Panc1 (cell line): ENCODE results near the gene KAZN. TPM values are rescaled to one million over a fixed set of nuclear protein-coding genes. Genes with fewer than 3 reads are reported as not detected.

Experiments used
- ATAC-seq: fragments of 200-7000 bp; cut with Tn5 transposase; 2 replicates; pipeline ENCODE4 v1.9.1; 2020; ENCODE audit warnings: mild to moderate bottlenecking, moderate library complexity
- BruUV-seq: library from RNA; stranded (reverse); fragments of 400-500 nt; replicated peaks from 2 replicates; lab custom pipeline; 2021; lab: Mats Ljungman, UMichigan
- CTCF ChIA-PET: fragments of 300-600 bp; sonication (Branson Sonifier 250); formaldehyde crosslinking; loops from one replicate; lab custom pipeline; 2022; ENCODE audit warnings: antibody characterized with exemption; lab: Charles Lee
- POLR2A ChIA-PET: fragments of 300-600 bp; sonication (Branson Sonifier 250); formaldehyde crosslinking; loops from one replicate; lab custom pipeline; 2022; ENCODE audit warnings: antibody characterized with exemption; lab: Charles Lee
- DNase-seq: peaks from one replicate; pipeline ENCODE4 v3.0.0-alpha.2; 2010; ENCODE audit warnings: low read depth, low spot score
- H3K27ac ChIP-seq: 2 replicates; pipeline ENCODE4 v1.5.1; 2011; ENCODE audit warnings: mild to moderate bottlenecking, low read length, inconsistent platforms
- H3K27me3 ChIP-seq: fragments of 200-500 bp; sonication (Bioruptor generic); 2 replicates; pipeline ENCODE4 v1.6.0; 2014; ENCODE audit warnings: low read length, inconsistent platforms; ENCODE audit not compliant: control insufficient read depth, insufficient read depth
- H3K36me3 ChIP-seq: fragments of 200-500 bp; sonication (Bioruptor generic); 2 replicates; pipeline ENCODE4 v1.5.1; 2014; ENCODE audit warnings: inconsistent platforms, mild to moderate bottlenecking, low read length, moderate library complexity; ENCODE audit not compliant: control insufficient read depth, insufficient read depth
- H3K4me1 ChIP-seq: 2 replicates; pipeline ENCODE4 v1.5.1; 2011; ENCODE audit warnings: inconsistent platforms, mild to moderate bottlenecking, low read length, moderate library complexity; ENCODE audit not compliant: control insufficient read depth, insufficient read depth
- H3K4me3 ChIP-seq, 2 experiments: 2 replicates each; pipeline ENCODE4 v1.5.1; 2011 to 2012; ENCODE audit warnings: low read depth in 2 of 2, low read length in 2 of 2, mild to moderate bottlenecking in 2 of 2, inconsistent platforms in 1 of 2, moderate library complexity in 1 of 2
- H3K9me3 ChIP-seq: fragments of 200-500 bp; sonication (Bioruptor generic); 2 replicates; pipeline ENCODE4 v1.5.1; 2014; ENCODE audit warnings: low read depth, mild to moderate bottlenecking, inconsistent platforms, low read length, moderate library complexity; ENCODE audit not compliant: control insufficient read depth, insufficient read depth
- POLR2AphosphoS5 ChIP-seq: IDR thresholded peaks from 2 replicates; pipeline ENCODE4 v1.6.1; 2012; ENCODE audit warnings: mild to moderate bottlenecking, low read depth, low read length, moderate library complexity
- SIN3A ChIP-seq: IDR thresholded peaks from 2 replicates; pipeline ENCODE4 v1.6.1; 2012; ENCODE audit warnings: low read depth, mild to moderate bottlenecking, low read length, moderate library complexity, borderline replicate concordance; ENCODE audit not compliant: insufficient read depth
- TCF7L2 ChIP-seq: IDR thresholded peaks from 2 replicates; pipeline ENCODE4 v1.6.1; 2011; ENCODE audit warnings: mild to moderate bottlenecking, low read depth, low read length, inconsistent platforms
- in situ Hi-C: cut with HindIII; loops from 2 replicates; pipeline ENCODE4 v1.10.0; 2016; ENCODE audit warnings: low sequenced_read_pairs, low pct_unique_long_range_greater_than_20kb
- intact Hi-C: fragments of 100-400 bp; cut with micrococcal nuclease; formaldehyde crosslinking; loops from one replicate; pipeline ENCODE4 v1.10.0; 2022; ENCODE audit not compliant: unreplicated experiment
- total RNA-seq: library from RNA; stranded (reverse); gene quantifications from one replicate; pipeline ENCODE4 v1.2.1, GENCODE V29; 2021; ENCODE audit not compliant: unreplicated experiment
- TF ChIP-seq, protein P1 (sequence below), 2 experiments: IDR thresholded peaks; 2 replicates each; pipeline ENCODE4 v1.6.1; 2011 to 2012; ENCODE audit warnings: low read depth in 2 of 2, control low read depth in 1 of 2, low read length in 1 of 2, mild to moderate bottlenecking in 1 of 2, moderate library complexity in 1 of 2; ENCODE audit not compliant: insufficient read depth in 1 of 2
- TF ChIP-seq, protein P2 (sequence below): fragments of 450-650 bp; IDR thresholded peaks from 2 replicates; pipeline ENCODE4 v1.5.1; 2017; ENCODE audit warnings: mild to moderate bottlenecking

The KAZN gene
- total RNA-seq, 1 experiment from 2014 or later = 6.6 TPM

- ATAC-seq = peak; percentile 75; the same call in 1 of the 2 replicates
- TF ChIP-seq SIN3A (no peak), POLR2AphosphoS5 (no peak), TCF7L2 (no peak)
- TF ChIP-seq, protein P1, sequence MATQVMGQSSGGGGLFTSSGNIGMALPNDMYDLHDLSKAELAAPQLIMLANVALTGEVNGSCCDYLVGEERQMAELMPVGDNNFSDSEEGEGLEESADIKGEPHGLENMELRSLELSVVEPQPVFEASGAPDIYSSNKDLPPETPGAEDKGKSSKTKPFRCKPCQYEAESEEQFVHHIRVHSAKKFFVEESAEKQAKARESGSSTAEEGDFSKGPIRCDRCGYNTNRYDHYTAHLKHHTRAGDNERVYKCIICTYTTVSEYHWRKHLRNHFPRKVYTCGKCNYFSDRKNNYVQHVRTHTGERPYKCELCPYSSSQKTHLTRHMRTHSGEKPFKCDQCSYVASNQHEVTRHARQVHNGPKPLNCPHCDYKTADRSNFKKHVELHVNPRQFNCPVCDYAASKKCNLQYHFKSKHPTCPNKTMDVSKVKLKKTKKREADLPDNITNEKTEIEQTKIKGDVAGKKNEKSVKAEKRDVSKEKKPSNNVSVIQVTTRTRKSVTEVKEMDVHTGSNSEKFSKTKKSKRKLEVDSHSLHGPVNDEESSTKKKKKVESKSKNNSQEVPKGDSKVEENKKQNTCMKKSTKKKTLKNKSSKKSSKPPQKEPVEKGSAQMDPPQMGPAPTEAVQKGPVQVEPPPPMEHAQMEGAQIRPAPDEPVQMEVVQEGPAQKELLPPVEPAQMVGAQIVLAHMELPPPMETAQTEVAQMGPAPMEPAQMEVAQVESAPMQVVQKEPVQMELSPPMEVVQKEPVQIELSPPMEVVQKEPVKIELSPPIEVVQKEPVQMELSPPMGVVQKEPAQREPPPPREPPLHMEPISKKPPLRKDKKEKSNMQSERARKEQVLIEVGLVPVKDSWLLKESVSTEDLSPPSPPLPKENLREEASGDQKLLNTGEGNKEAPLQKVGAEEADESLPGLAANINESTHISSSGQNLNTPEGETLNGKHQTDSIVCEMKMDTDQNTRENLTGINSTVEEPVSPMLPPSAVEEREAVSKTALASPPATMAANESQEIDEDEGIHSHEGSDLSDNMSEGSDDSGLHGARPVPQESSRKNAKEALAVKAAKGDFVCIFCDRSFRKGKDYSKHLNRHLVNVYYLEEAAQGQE (IDR thresholded peaks at IDR 0.05; ENCODE audit: insufficient read depth in 1 of 2, low read depth in 2 of 2, low read length in 1 of 2) = no peak
- TF ChIP-seq, protein P2, sequence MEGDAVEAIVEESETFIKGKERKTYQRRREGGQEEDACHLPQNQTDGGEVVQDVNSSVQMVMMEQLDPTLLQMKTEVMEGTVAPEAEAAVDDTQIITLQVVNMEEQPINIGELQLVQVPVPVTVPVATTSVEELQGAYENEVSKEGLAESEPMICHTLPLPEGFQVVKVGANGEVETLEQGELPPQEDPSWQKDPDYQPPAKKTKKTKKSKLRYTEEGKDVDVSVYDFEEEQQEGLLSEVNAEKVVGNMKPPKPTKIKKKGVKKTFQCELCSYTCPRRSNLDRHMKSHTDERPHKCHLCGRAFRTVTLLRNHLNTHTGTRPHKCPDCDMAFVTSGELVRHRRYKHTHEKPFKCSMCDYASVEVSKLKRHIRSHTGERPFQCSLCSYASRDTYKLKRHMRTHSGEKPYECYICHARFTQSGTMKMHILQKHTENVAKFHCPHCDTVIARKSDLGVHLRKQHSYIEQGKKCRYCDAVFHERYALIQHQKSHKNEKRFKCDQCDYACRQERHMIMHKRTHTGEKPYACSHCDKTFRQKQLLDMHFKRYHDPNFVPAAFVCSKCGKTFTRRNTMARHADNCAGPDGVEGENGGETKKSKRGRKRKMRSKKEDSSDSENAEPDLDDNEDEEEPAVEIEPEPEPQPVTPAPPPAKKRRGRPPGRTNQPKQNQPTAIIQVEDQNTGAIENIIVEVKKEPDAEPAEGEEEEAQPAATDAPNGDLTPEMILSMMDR = no peak
- peak; percentile 18 for DNase-seq
- Histone ChIP-seq H3K9me3 (peaks cover 5% of the 10 kb centered on the region; the same call in 1 of the 2 replicates), H3K4me1 (no peaks in the 10 kb centered on the region; the same call in 1 of the 2 replicates), H3K27me3 (no peaks in the 10 kb centered on the region), H3K27ac (no peak overlapping the region), H3K36me3 (no peaks in the 10 kb centered on the region), H3K4me3 (no peak overlapping the region)
- intact Hi-C loops = no loop called here
- in situ Hi-C loops = no loop called here
- BruUV-seq = no TSS peak
- POLR2A ChIA-PET = no interaction called here
- CTCF ChIA-PET = no interaction called here
Observed at GRCh38 chr1:14970115-14970798, 371.8 kb downstream of the KAZN start.

DNA sequence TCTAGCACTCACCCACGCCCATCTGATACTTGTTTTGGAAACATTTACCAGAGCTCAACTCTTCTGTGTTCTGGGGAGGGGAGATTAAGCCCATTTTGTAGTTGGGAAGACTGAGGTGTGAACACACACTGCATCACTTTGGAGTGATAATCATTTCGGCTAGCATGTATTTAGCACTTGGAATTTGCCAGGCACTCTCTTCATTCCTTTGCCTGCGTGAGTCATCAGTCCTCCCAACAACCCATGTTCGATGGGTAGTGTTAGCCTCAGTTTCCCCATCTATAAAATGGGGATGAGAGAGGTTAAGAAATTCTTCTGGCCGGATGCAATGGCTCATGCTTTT, 372.3 kb downstream of the KAZN start:
- in situ Hi-C loops = no loop called here
- Histone ChIP-seq H3K36me3 (no peaks in the 10 kb centered on the region), H3K4me3 (no peak overlapping the region), H3K27ac (no peak overlapping the region), H3K27me3 (no peaks in the 10 kb centered on the region), H3K9me3 (peaks cover 5% of the 10 kb centered on the region; the same call in 1 of the 2 replicates), H3K4me1 (no peaks in the 10 kb centered on the region; the same call in 1 of the 2 replicates)
- ATAC-seq (no peak), DNase-seq (no peak)
- TF ChIP-seq TCF7L2 = no peak
- TF ChIP-seq SIN3A = no peak
- TF ChIP-seq, protein P2 = no peak
- TF ChIP-seq, protein P1 (IDR thresholded peaks at IDR 0.05; ENCODE audit: insufficient read depth in 1 of 2, low read depth in 2 of 2, low read length in 1 of 2) = no peak
- TF ChIP-seq POLR2AphosphoS5 = no peak
- intact Hi-C loops = no loop called here
- BruUV-seq = no TSS peak
- POLR2A ChIA-PET = no interaction called here
- CTCF ChIA-PET = no interaction called here
